Tibial nerve (tissue), 4 donors: ENCODE results near the gene PTPRR.

Experiments used
- EP300 ChIP-seq, 2 donors: sonication (generic); formaldehyde crosslinking; IDR thresholded peaks; one replicate each; pipeline ENCODE4 v1.6.1; 2017; ENCODE audit warnings: antibody characterized with exemption in 2 of 2, mild to moderate bottlenecking in 1 of 2
- POLR2A ChIP-seq, 2 donors: fragments of 450-650 bp; IDR thresholded peaks; one replicate each; pipeline ENCODE4 v1.6.1; 2017; ENCODE audit warnings: antibody characterized with exemption in 2 of 2, mild to moderate bottlenecking in 2 of 2, moderate library complexity in 2 of 2
- TF ChIP-seq, protein P1 (sequence below), 5 experiments: fragments of 200-600 bp in 3 of 5; fragments of 450-650 bp in 2 of 5; sonication (generic) in 3 of 5; IDR thresholded peaks; one replicate each; pipeline ENCODE4 v1.5.1; 2016 to 2019; ENCODE audit warnings: antibody characterized with exemption in 5 of 5, mild to moderate bottlenecking in 3 of 5, moderate library complexity in 2 of 5

DNA sequence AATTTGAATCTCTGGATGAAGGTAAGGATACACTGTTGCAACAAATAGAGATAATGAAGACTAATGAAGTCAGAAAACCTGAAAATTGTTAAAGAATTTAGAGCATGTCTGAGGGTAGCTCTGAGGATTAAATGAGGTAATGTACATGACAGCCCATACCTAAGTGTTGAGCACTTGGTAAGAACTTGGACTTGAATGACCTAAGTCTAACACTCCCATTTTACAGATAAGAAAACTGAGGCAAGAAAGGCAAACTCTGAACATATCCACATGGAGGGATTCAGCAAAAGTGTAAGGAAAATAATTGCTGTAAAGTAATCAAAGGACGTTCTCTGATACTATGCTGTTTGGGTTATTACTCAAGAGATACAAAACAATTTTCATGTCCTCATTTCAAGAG, 312.4 kb downstream of the PTPRR start:
- TF ChIP-seq, protein P1, sequence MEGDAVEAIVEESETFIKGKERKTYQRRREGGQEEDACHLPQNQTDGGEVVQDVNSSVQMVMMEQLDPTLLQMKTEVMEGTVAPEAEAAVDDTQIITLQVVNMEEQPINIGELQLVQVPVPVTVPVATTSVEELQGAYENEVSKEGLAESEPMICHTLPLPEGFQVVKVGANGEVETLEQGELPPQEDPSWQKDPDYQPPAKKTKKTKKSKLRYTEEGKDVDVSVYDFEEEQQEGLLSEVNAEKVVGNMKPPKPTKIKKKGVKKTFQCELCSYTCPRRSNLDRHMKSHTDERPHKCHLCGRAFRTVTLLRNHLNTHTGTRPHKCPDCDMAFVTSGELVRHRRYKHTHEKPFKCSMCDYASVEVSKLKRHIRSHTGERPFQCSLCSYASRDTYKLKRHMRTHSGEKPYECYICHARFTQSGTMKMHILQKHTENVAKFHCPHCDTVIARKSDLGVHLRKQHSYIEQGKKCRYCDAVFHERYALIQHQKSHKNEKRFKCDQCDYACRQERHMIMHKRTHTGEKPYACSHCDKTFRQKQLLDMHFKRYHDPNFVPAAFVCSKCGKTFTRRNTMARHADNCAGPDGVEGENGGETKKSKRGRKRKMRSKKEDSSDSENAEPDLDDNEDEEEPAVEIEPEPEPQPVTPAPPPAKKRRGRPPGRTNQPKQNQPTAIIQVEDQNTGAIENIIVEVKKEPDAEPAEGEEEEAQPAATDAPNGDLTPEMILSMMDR (IDR thresholded peaks at IDR 0.05) = no peak
- no peak for TF ChIP-seq POLR2A (IDR thresholded peaks at IDR 0.05)
- TF ChIP-seq EP300 (IDR thresholded peaks at IDR 0.05) = no peak
